Measurements from ENCODE around the gene PPIL4.

PPIL4 gene

GRCh38 chr6:149545754-149546471 lies at the start of gene PPIL4:
PPIL4 (minus strand) TSS chr6:149546043; CDS start chr6:149546005, 38 bp downstream.
- DNase-seq = peak; percentile 96

- DNase-seq = no peak
These were observed 47.6 kb upstream of the PPIL4 start for GRCh38 chr6:149593408-149593807.

- DNase-seq = no peak
These were observed 47.1 kb upstream of the PPIL4 start for GRCh38 chr6:149592983-149593382.

GRCh38 chr6:149586149-149586548 lies 40.3 kb upstream of the PPIL4 start:
- DNase-seq = no peak

- no peak for DNase-seq
These were observed 35.5 kb upstream of the PPIL4 start for GRCh38 chr6:149581349-149581748.

- DNase-seq = no peak
These were observed 35.0 kb upstream of the PPIL4 start for GRCh38 chr6:149580880-149581279.

- DNase-seq = no peak
These were observed 22.2 kb upstream of the PPIL4 start for GRCh38 chr6:149567945-149568585.

- DNase-seq = no peak
These were observed 21.3 kb upstream of the PPIL4 start for GRCh38 chr6:149567194-149567586.

GRCh38 chr6:149566410-149567193 lies 20.8 kb upstream of the PPIL4 start:
- DNase-seq = peak; percentile 34 to 40

GRCh38 chr6:149565527-149566409 lies 19.9 kb upstream of the PPIL4 start, which contains the start of gene GINM1:
GINM1 (plus strand) TSS chr6:149566375; CDS start chr6:149566415, 40 bp downstream.
- peak; percentile 96 to 98 for DNase-seq

GRCh38 chr6:149563928-149564325 lies 18.1 kb upstream of the PPIL4 start:
- DNase-seq = no peak

- no peak for DNase-seq
These were observed 17.5 kb upstream of the PPIL4 start for GRCh38 chr6:149563203-149563927.

GRCh38 chr6:149560736-149561135 lies 14.9 kb upstream of the PPIL4 start:
- no peak for DNase-seq

GRCh38 chr6:149559389-149559788 lies 13.5 kb upstream of the PPIL4 start:
- no peak for DNase-seq

GRCh38 chr6:149558029-149558428 lies 12.2 kb upstream of the PPIL4 start:
- DNase-seq = no peak

- DNase-seq = no peak
These were observed 6.1 kb upstream of the PPIL4 start for GRCh38 chr6:149551920-149552319.

GRCh38 chr6:149545258-149545753 lies 537 bp downstream of the PPIL4 start:
- peak; percentile 17 to 32 for DNase-seq

GRCh38 chr6:149544646-149545257 lies 1.1 kb downstream of the PPIL4 start:
- no peak for DNase-seq

GRCh38 chr6:149541139-149541538 lies 4.7 kb downstream of the PPIL4 start:
- no peak for DNase-seq

- no peak for DNase-seq
These were observed 11.1 kb downstream of the PPIL4 start for GRCh38 chr6:149534742-149535141.

GRCh38 chr6:149529650-149530049 lies 16.2 kb downstream of the PPIL4 start:
- no peak for DNase-seq
